ENCODE results near the gene ARV1.
"Not testable (repeated sequence)": the region's sequence is repeated elsewhere in the genome, so short reads cannot be mapped to it uniquely, and the experiment has no call there.

ARV1 gene

GRCh38 chr1:231020139-231020601 lies 41.3 kb downstream of the ARV1 start:
- no peak for DNase-seq

GRCh38 chr1:231020816-231021215 lies 41.9 kb downstream of the ARV1 start:
- DNase-seq: no peak

- DNase-seq: no peak
Measured at GRCh38 chr1:231021540-231022031, 42.7 kb downstream of the ARV1 start.

GRCh38 chr1:231022543-231022942 lies 43.6 kb downstream of the ARV1 start:
- not testable (repeated sequence) for DNase-seq

- no peak for DNase-seq
Measured at GRCh38 chr1:231023150-231023549, 44.3 kb downstream of the ARV1 start.

GRCh38 chr1:231026576-231026975 lies 47.7 kb downstream of the ARV1 start:
- no peak for DNase-seq

- no peak for DNase-seq
Measured at GRCh38 chr1:231027136-231027925, 48.4 kb downstream of the ARV1 start.

GRCh38 chr1:231027971-231028370 lies 49.1 kb downstream of the ARV1 start:
- DNase-seq: no peak

GRCh38 chr1:231028682-231029081 lies 49.8 kb downstream of the ARV1 start:
- DNase-seq: no peak

- not testable (repeated sequence) for DNase-seq
Measured at GRCh38 chr1:231029247-231029646, 50.4 kb downstream of the ARV1 start.

GRCh38 chr1:231029841-231030240 lies 50.9 kb downstream of the ARV1 start:
- no peak for DNase-seq

- no peak for DNase-seq
Measured at GRCh38 chr1:231032963-231033362, 54.1 kb downstream of the ARV1 start.

- DNase-seq: no peak
Measured at GRCh38 chr1:231035799-231036198, 56.9 kb downstream of the ARV1 start.

GRCh38 chr1:231036416-231036815 lies 57.5 kb downstream of the ARV1 start:
- DNase-seq: no peak

GRCh38 chr1:231037585-231038517 lies 59.0 kb downstream of the ARV1 start:
- DNase-seq: no peak

GRCh38 chr1:231039161-231040018 lies 60.5 kb downstream of the ARV1 start:
- DNase-seq: peak; percentile 27

GRCh38 chr1:231040019-231040799 lies 61.3 kb downstream of the ARV1 start, which contains the start of gene FAM89A:
Gene FAM89A, minus strand, starts transcription at chr1:231040254. Its CDS starts 43 bp downstream, at chr1:231040211.
- DNase-seq: peak; percentile 12

- DNase-seq: no peak
Measured at GRCh38 chr1:231040800-231041718, 62.2 kb downstream of the ARV1 start.

- no peak for DNase-seq
Measured at GRCh38 chr1:231041719-231042261, 62.9 kb downstream of the ARV1 start.

GRCh38 chr1:231044588-231044987 lies 65.7 kb downstream of the ARV1 start:
- DNase-seq: no peak
